GM06990 (cell line): ENCODE measurements around the gene DTHD1.

Source experiments
- DNase-seq: peaks from one replicate; pipeline ENCODE4 v3.0.0-alpha.2; 2011; ENCODE audit not compliant: insufficient read length; ENCODE audit errors: extremely low read depth
- H3K27me3 ChIP-seq: replicated peaks from 2 replicates; pipeline ENCODE4 v1.6.0; 2011; ENCODE audit warnings: low read length; ENCODE audit not compliant: control insufficient read depth, insufficient read depth
- H3K36me3 ChIP-seq: 2 replicates; pipeline ENCODE4 v1.5.1; 2011; ENCODE audit warnings: low read length; ENCODE audit not compliant: control insufficient read depth, insufficient read depth
- H3K4me3 ChIP-seq: replicated peaks from 2 replicates; pipeline ENCODE4 v1.5.1; 2011; ENCODE audit warnings: low read depth, mild to moderate bottlenecking, control low read depth, low read length
- CTCF ChIP-seq: IDR thresholded peaks from 2 replicates; pipeline ENCODE4 v1.5.1; 2011; ENCODE audit warnings: low read length, control low read depth, mild to moderate bottlenecking, inconsistent platforms; ENCODE audit not compliant: insufficient read depth, poor library complexity, severe bottlenecking

Gene DTHD1

GRCh38 chr4:36241771-36242170, 39.6 kb upstream of the DTHD1 start:
- peak overlapping the region; percentile 98 for H3K4me3 ChIP-seq
- no peak for TF ChIP-seq CTCF
- peak; percentile 40 for DNase-seq
- H3K36me3 ChIP-seq, result no peaks in the 10 kb centered on the region
- no peaks in the 10 kb centered on the region for H3K27me3 ChIP-seq

GRCh38 chr4:36242629-36243354, 38.6 kb upstream of the DTHD1 start:
- TF ChIP-seq CTCF, result no peak
- H3K36me3 ChIP-seq, result no peaks in the 10 kb centered on the region
- H3K27me3 ChIP-seq, result no peaks in the 10 kb centered on the region
- H3K4me3 ChIP-seq, result peak overlapping the region; percentile 98
- peak; percentile 17 for DNase-seq

- no peaks in the 10 kb centered on the region for H3K36me3 ChIP-seq
- TF ChIP-seq CTCF, result no peak
- no peaks in the 10 kb centered on the region for H3K27me3 ChIP-seq
- H3K4me3 ChIP-seq, result peak overlapping the region; percentile 98
- peak; percentile 11 for DNase-seq
Measured at GRCh38 chr4:36243355-36244256, 37.8 kb upstream of the DTHD1 start.

GRCh38 chr4:36244257-36245082, 36.9 kb upstream of the DTHD1 start, which contains the start of gene ARAP2:
Gene ARAP2 (minus strand): TSS chr4:36244514. CDS start chr4:36229486, 15,028 bp downstream.
- Histone ChIP-seq H3K27me3 (no peaks in the 10 kb centered on the region), H3K36me3 (no peaks in the 10 kb centered on the region), H3K4me3 (peak within 1 kb of the TSS; percentile 98)
- peak; percentile 8 for TF ChIP-seq CTCF
- DNase-seq, result peak; percentile 87

- Histone ChIP-seq H3K27me3 (no peaks in the 10 kb centered on the region), H3K4me3 (no peak overlapping the region), H3K36me3 (no peaks in the 10 kb centered on the region)
- DNase-seq, result no peak
- TF ChIP-seq CTCF, result no peak
Measured at GRCh38 chr4:36249610-36250009, 31.8 kb upstream of the DTHD1 start.
